ENCODE measurements around the gene SETDB1.

- TF ChIP-seq CTCF (IDR thresholded peaks at IDR 0.05; ENCODE audit: poor library complexity) (no peak), EZH2phosphoT487 (IDR thresholded peaks at IDR 0.05; ENCODE audit: low read depth, severe bottlenecking, unreplicated experiment) (no peak), EZH2 (IDR thresholded peaks at IDR 0.05; ENCODE audit: borderline replicate concordance) (no peak)
These were observed 76.4 kb downstream of the SETDB1 start for GRCh38 chr1:151002611-151003010.
